K562 (cell line): ENCODE data around the gene TAS2R14. TPM values are rescaled to one million over a fixed set of nuclear protein-coding genes. Genes with fewer than 3 reads are reported as not detected.

Source experiments
- ATAC-seq: fragments of 200-7000 bp; cut with Tn5 transposase; 3 replicates; pipeline ENCODE4 v1.9.1; 2020; ENCODE audit warnings: moderate library complexity
- BruUV-seq: library from RNA; stranded (reverse); fragments of 400-500 nt; replicated peaks from 2 replicates; lab custom pipeline; 2021; lab: Mats Ljungman, UMichigan
- CTCF ChIA-PET: fragments of 300-600 bp; formaldehyde crosslinking; extraction: SDS; loops from one replicate; lab custom pipeline; 2021; ENCODE audit warnings: low intra/inter-chr PET ratio; lab: Yijun Ruan, JAX
- POLR2A ChIA-PET: fragments of 300-600, 350-650 bp; sonication (Branson Sonifier 250); formaldehyde crosslinking; extraction: SDS; loops from one replicate; lab custom pipeline; 2021; ENCODE audit warnings: antibody characterized with exemption, inconsistent platforms; lab: Yijun Ruan, JAX
- DNase-seq, 4 experiments: peaks; one replicate each; pipeline versions ENCODE4 v3.0.0 to v3.0.0-alpha.2; 2011 to 2018; ENCODE audit warnings: low spot score in 3 of 4, mixed read lengths in 3 of 4; ENCODE audit errors: extremely low read depth in 1 of 4
- FAIRE-seq: peaks from 2 replicates; lab custom pipeline; 2011; peaks lifted over from hg19 to GRCh38; lab: Jason Lieb, UNC
- H2AFZ ChIP-seq: 2 replicates; pipeline ENCODE4 v1.6.0; 2011; ENCODE audit warnings: low read depth, low read length, control low read depth, inconsistent platforms
- H3K27ac ChIP-seq: fragments of 200-600 bp; 3 replicates; pipeline ENCODE4 v1.8.0; 2011; ENCODE audit warnings: low read depth, mild to moderate bottlenecking, control low read depth, inconsistent platforms, low read length, moderate library complexity, mixed read lengths; ENCODE audit errors: extremely low read depth
- H3K27me3 ChIP-seq, 2 experiments: fragments of 300-600 bp in 1 of 2; 2 replicates in 1 of 2; 3 replicates in 1 of 2; pipeline versions ENCODE4 v1.6.0 to v1.8.0; 2011; ENCODE audit warnings: inconsistent platforms in 2 of 2, low read length in 2 of 2, mild to moderate bottlenecking in 1 of 2, mixed read lengths in 1 of 2, moderate library complexity in 1 of 2; ENCODE audit not compliant: control insufficient read depth in 2 of 2, insufficient read depth in 2 of 2
- H3K36me3 ChIP-seq: fragments of 300-600 bp; 3 replicates; pipeline ENCODE4 v1.8.0; 2011; ENCODE audit warnings: mild to moderate bottlenecking, low read length, inconsistent platforms; ENCODE audit not compliant: control insufficient read depth, insufficient read depth
- H3K4me1 ChIP-seq, 2 experiments: fragments of 200-600 bp in 1 of 2; replicated peaks in 1 of 2; 2 replicates in 1 of 2; 3 replicates in 1 of 2; pipeline versions ENCODE4 v1.5.1 to v1.8.0; 2011; ENCODE audit warnings: inconsistent platforms in 2 of 2, low read length in 2 of 2, mild to moderate bottlenecking in 1 of 2, mixed read lengths in 1 of 2, moderate library complexity in 1 of 2; ENCODE audit not compliant: control insufficient read depth in 2 of 2, insufficient read depth in 2 of 2
- H3K4me2 ChIP-seq: 2 replicates; pipeline ENCODE4 v1.6.1; 2011; ENCODE audit warnings: low read length, control low read depth, inconsistent platforms, mixed read lengths; ENCODE audit not compliant: insufficient read depth
- H3K4me3 ChIP-seq: fragments of 200-600 bp; sonication (generic), shearing (Covaris generic); 2 replicates; pipeline ENCODE4 v1.5.1; 2016; ENCODE audit warnings: control low read depth, inconsistent platforms
- H3K79me2 ChIP-seq: fragments of 200-600 bp; 3 replicates; pipeline ENCODE4 v1.8.0; 2011; ENCODE audit warnings: low read length, inconsistent platforms; ENCODE audit not compliant: control insufficient read depth, insufficient read depth
- H3K9ac ChIP-seq, 2 experiments: 2 replicates each; pipeline versions ENCODE4 v1.6.0 to v1.6.1; 2011; ENCODE audit warnings: low read depth in 2 of 2, low read length in 2 of 2, control low read depth in 1 of 2, inconsistent platforms in 1 of 2, mild to moderate bottlenecking in 1 of 2, mixed read lengths in 1 of 2; ENCODE audit not compliant: insufficient read depth in 1 of 2
- H3K9me1 ChIP-seq: one replicate; pipeline ENCODE4 v1.6.0; 2011; ENCODE audit warnings: inconsistent platforms, mild to moderate bottlenecking, low read length, moderate library complexity; ENCODE audit not compliant: control insufficient read depth, insufficient read depth
- H3K9me3 ChIP-seq: replicated peaks from 2 replicates; pipeline ENCODE4 v1.5.1; 2011; ENCODE audit warnings: low read depth, low read length, inconsistent platforms; ENCODE audit not compliant: control insufficient read depth, insufficient read depth
- H4K20me1 ChIP-seq: replicated peaks from 2 replicates; pipeline ENCODE4 v1.6.1; 2011; ENCODE audit warnings: low read length, inconsistent platforms, mixed read lengths; ENCODE audit not compliant: control insufficient read depth, insufficient read depth
- ADNP ChIP-seq: fragments of 200-800 bp; sonication (Bioruptor generic); IDR thresholded peaks from 2 replicates; pipeline ENCODE4 v1.6.1; 2016; ENCODE audit warnings: missing genetic modification characterization, missing compliant biosample characterization
- ATF6 ChIP-seq: sonication (generic); formaldehyde crosslinking; IDR thresholded peaks from 2 replicates; pipeline ENCODE4 v1.4.0; 2020; ENCODE audit warnings: mild to moderate bottlenecking, missing genetic modification reagents
- DACH1 ChIP-seq: fragments of 450-650 bp; IDR thresholded peaks from 2 replicates; pipeline ENCODE4 v1.6.1; 2018; ENCODE audit not compliant: partially characterized antibody
- E2F6 ChIP-seq, 2 experiments: IDR thresholded peaks; 2 replicates each; pipeline ENCODE4 v1.6.1; 2011; ENCODE audit warnings: borderline replicate concordance in 1 of 2, control low read depth in 1 of 2, low read depth in 1 of 2, low read length in 1 of 2, mild to moderate bottlenecking in 1 of 2, mixed read lengths in 1 of 2, moderate library complexity in 1 of 2; ENCODE audit not compliant: insufficient read depth in 1 of 2, insufficient read length in 1 of 2, poor library complexity in 1 of 2, severe bottlenecking in 1 of 2; ENCODE audit errors: extremely low read depth in 1 of 2
- KDM1A ChIP-seq, 2 experiments: fragments of 450-650 bp; IDR thresholded peaks; 2 replicates each; pipeline ENCODE4 v1.6.1; 2016; ENCODE audit warnings: mild to moderate bottlenecking in 2 of 2
- MCM5 ChIP-seq: fragments of 450-650 bp; IDR thresholded peaks from 2 replicates; pipeline ENCODE4 v1.6.1; 2016; ENCODE audit warnings: low read depth
- MEF2D ChIP-seq: conservative IDR thresholded peaks from 2 replicates; pipeline ENCODE4 v1.6.1; 2016; ENCODE audit warnings: low read depth, missing genetic modification characterization, missing compliant biosample characterization
- NFIC ChIP-seq: fragments of 450-650 bp; IDR thresholded peaks from 2 replicates; pipeline ENCODE4 v1.6.1; 2017; ENCODE audit warnings: mild to moderate bottlenecking, inconsistent platforms
- SP1 ChIP-seq: sonication (generic); formaldehyde crosslinking; IDR thresholded peaks from 2 replicates; pipeline ENCODE4 v1.8.1; 2022; ENCODE audit warnings: mild to moderate bottlenecking, missing genetic modification reagents
- SRF ChIP-seq, 2 experiments: fragments of 250-450, 450-650 bp in 1 of 2; sonication (Bioruptor Pico) in 1 of 2; sonication (generic) in 1 of 2; formaldehyde crosslinking; IDR thresholded peaks; 2 replicates each; pipeline versions ENCODE4 v1.5.0 to v1.5.1; 2020 to 2022; ENCODE audit warnings: mild to moderate bottlenecking in 1 of 2, missing genetic modification reagents in 1 of 2
- TAF9B ChIP-seq: fragments of 450-650 bp; IDR thresholded peaks from 2 replicates; pipeline ENCODE4 v1.6.1; 2018; ENCODE audit warnings: mild to moderate bottlenecking; ENCODE audit not compliant: partially characterized antibody
- ZC3H11A ChIP-seq: IDR thresholded peaks from 2 replicates; pipeline ENCODE4 v1.6.1; 2012; ENCODE audit warnings: low read depth, low read length, improper control_type of control experiment
- WGBS: fragments of 100-300 bp; shearing (Covaris generic); methylation state at CpG from one replicate; pipeline ENCODE4 v1.1.6; 2016; ENCODE audit warnings: low coverage, mixed read lengths; ENCODE audit not compliant: insufficient coverage; ENCODE audit errors: missing lambda C conversion rate; 5-methylcytosine and 5-hydroxymethylcytosine counted together
- in situ Hi-C: fragments of 300-500 bp; cut with MboI; formaldehyde crosslinking; loops from 4 replicates; pipeline ENCODE4 v1.15.0; 2018; ENCODE audit warnings: inconsistent platforms, mixed read lengths
- intact Hi-C: fragments of 100-400 bp; cut with micrococcal nuclease; formaldehyde crosslinking; loops from 2 replicates; pipeline ENCODE4 v1.14.2; 2022
- polyA plus RNA-seq, 8 experiments: library from polyadenylated mRNA; depleted of rRNA in 4 of 8; stranded (reverse) in 5 of 8; unstranded in 3 of 8; fragments of >200 nt; fragmentation: Nextera tagmentation in 2 of 8; fragmentation: Illumina TruSeq in 1 of 8; extraction: Ambion mirVana in 2 of 8; extraction: Trizol in 1 of 8; gene quantifications; 2 replicates each; pipeline versions ENCODE4 v1.2.1 to v1.2.3, GENCODE V29; 2011 to 2014; ENCODE audit warnings: inconsistent platforms in 1 of 8, missing spikeins in 1 of 8
- total RNA-seq, 7 experiments: library from RNA; depleted of rRNA in 6 of 7; stranded (reverse); fragments of >200 nt in 6 of 7; fragmentation: Illumina TruSeq in 2 of 7; extraction: Trizol in 2 of 7; gene quantifications; 2 replicates each; pipeline versions ENCODE4 v1.2.1 to v1.2.3, GENCODE V29; 2011 to 2021; ENCODE audit warnings: low replicate concordance in 1 of 7
- TF ChIP-seq, protein P1 (sequence below): fragments of 450-650 bp; IDR thresholded peaks from 2 replicates; pipeline ENCODE4 v1.6.1; 2017; ENCODE audit warnings: mild to moderate bottlenecking, moderate library complexity

The TAS2R14 gene
- total and polyA plus RNA-seq, 9 of the 15 experiments (the other 6 are each of a cell fraction or from before 2014, with no cell fraction given), result 1.2 to 4.2 (median 2.4) TPM

- TF ChIP-seq E2F6 (IDR thresholded peaks at IDR 0.05; ENCODE audit: borderline replicate concordance in 1 of 2, extremely low read depth in 1 of 2, insufficient read depth in 1 of 2, insufficient read length in 1 of 2, low read depth in 1 of 2, low read length in 1 of 2, poor library complexity in 1 of 2, severe bottlenecking in 1 of 2) (no peak), SP1 (CRISPR knock-in tag) (no peak), ADNP (tag) (no peak), TAF9B (no peak), KDM1A (IDR thresholded peaks at IDR 0.05) (no peak)
Measured at GRCh38 chr12:10982244-10982643, 43.2 kb upstream of the TAS2R14 start (continued).

DNA sequence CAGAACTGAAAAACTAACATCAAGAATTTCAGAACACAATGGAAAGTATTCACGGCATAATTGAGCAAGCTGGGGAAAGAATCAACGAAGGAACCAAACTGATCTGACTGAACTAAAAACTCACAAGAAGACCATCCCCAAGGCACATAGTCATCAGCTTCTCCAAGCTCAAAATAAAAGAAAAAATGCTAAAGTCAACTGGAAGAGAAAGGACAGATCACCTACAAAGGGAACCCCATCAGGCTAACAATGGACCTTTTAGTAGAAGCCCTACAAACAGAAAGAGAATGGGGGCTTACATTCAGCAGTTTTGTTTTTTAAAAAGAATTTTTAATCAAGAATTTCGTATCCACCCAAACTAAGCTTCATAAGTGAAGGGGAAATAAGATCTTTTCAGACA lies 35.9 kb upstream of the TAS2R14 start:
- H3K4me1 ChIP-seq, result no peaks in the 10 kb centered on the region
- H3K27me3 ChIP-seq, result no peaks in the 10 kb centered on the region
- no TSS peak for BruUV-seq
- no peak overlapping the region for H3K9ac ChIP-seq
- no peak overlapping the region for H3K4me3 ChIP-seq
- in situ Hi-C loops, result no loop called here
- peaks cover 6% of the 10 kb centered on the region; the same call in 1 of the 3 replicates for H3K79me2 ChIP-seq
- no peaks in the 10 kb centered on the region for H3K9me3 ChIP-seq
- intact Hi-C loops, result no loop called here
- H3K27ac ChIP-seq, result no peak overlapping the region
- no peaks in the 10 kb centered on the region for H3K9me1 ChIP-seq
- no peak for ATAC-seq
- no peaks in the 10 kb centered on the region for H4K20me1 ChIP-seq
- ChIA-PET POLR2A (no interaction called here), CTCF (no interaction called here)
- no peaks in the 10 kb centered on the region for H3K36me3 ChIP-seq
- DNase-seq, result no peak
- no peak for FAIRE-seq
- H3K4me2 ChIP-seq, result no peak overlapping the region
- WGBS, result 70% methylated on average over 3 of the region's 3 CpGs
- no peak overlapping the region for H2AFZ ChIP-seq
- TF ChIP-seq MEF2D (tag) (no peak), DACH1 (no peak), ZC3H11A (no peak), ATF6 (CRISPR knock-in tag) (no peak), NFIC (no peak), MCM5 (no peak), SRF (CRISPR knock-in tag; IDR thresholded peaks at IDR 0.05) (no peak)
- TF ChIP-seq, protein P1, sequence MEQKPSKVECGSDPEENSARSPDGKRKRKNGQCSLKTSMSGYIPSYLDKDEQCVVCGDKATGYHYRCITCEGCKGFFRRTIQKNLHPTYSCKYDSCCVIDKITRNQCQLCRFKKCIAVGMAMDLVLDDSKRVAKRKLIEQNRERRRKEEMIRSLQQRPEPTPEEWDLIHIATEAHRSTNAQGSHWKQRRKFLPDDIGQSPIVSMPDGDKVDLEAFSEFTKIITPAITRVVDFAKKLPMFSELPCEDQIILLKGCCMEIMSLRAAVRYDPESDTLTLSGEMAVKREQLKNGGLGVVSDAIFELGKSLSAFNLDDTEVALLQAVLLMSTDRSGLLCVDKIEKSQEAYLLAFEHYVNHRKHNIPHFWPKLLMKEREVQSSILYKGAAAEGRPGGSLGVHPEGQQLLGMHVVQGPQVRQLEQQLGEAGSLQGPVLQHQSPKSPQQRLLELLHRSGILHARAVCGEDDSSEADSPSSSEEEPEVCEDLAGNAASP, result no peak
